IMR-90 (cell line): ENCODE data around the gene B3GAT1. TPM values are rescaled to one million over a fixed set of nuclear protein-coding genes. Genes with fewer than 3 reads are reported as not detected.

Source experiments
- ATAC-seq: fragments of 200-7000 bp; cut with Tn5 transposase; 2 replicates; pipeline ENCODE4 v1.9.1; 2020; ENCODE audit warnings: low read depth, mild to moderate bottlenecking, moderate library complexity
- BruUV-seq: library from RNA; stranded (reverse); fragments of 400-500 nt; replicated peaks from 2 replicates; lab custom pipeline; 2021; lab: Mats Ljungman, UMichigan
- CTCF ChIA-PET: fragments of 300-600 bp; formaldehyde crosslinking; extraction: SDS; loops from one replicate; lab custom pipeline; 2021; ENCODE audit warnings: antibody characterized with exemption; lab: Yijun Ruan, JAX
- POLR2A ChIA-PET: fragments of 300-600 bp; sonication (Branson Sonifier 250); formaldehyde crosslinking; loops from one replicate; lab custom pipeline; 2022; ENCODE audit warnings: antibody characterized with exemption; ENCODE audit not compliant: unreplicated experiment; lab: Charles Lee
- DNase-seq: peaks from one replicate; pipeline ENCODE4 v3.0.0; 2013
- H2AFZ ChIP-seq: replicated peaks from 2 replicates; pipeline ENCODE3; 2013; ENCODE audit warnings: low read length, mild to moderate bottlenecking; ENCODE audit not compliant: poor library complexity
- H2AK5ac ChIP-seq: 2 replicates; pipeline ENCODE4 v1.6.1; 2013; ENCODE audit warnings: low read depth, low read length, inconsistent platforms
- H2AK9ac ChIP-seq: replicated peaks from 2 replicates; pipeline ENCODE3; 2013; ENCODE audit warnings: mild to moderate bottlenecking, low read depth, low read length, moderate library complexity; ENCODE audit not compliant: poor library complexity
- H2BK120ac ChIP-seq: 2 replicates; pipeline ENCODE4 v1.6.1; 2013; ENCODE audit warnings: low read depth, low read length, inconsistent platforms
- H2BK15ac ChIP-seq: 3 replicates; pipeline ENCODE4 v1.6.1; 2013; ENCODE audit warnings: low read depth, low read length, inconsistent platforms
- H2BK20ac ChIP-seq: 2 replicates; pipeline ENCODE4 v1.6.1; 2013; ENCODE audit warnings: low read depth, mild to moderate bottlenecking, inconsistent platforms, low read length, moderate library complexity
- H2BK5ac ChIP-seq: 2 replicates; pipeline ENCODE4 v1.6.1; 2013; ENCODE audit warnings: mild to moderate bottlenecking, low read depth, low read length, inconsistent platforms; ENCODE audit not compliant: poor library complexity, severe bottlenecking
- H3K14ac ChIP-seq: replicated peaks from 2 replicates; pipeline ENCODE4 v1.6.1; 2013; ENCODE audit warnings: low read depth, low read length, inconsistent platforms
- H3K18ac ChIP-seq: 2 replicates; pipeline ENCODE4 v1.6.1; 2013; ENCODE audit warnings: low read depth, low read length, control low read depth
- H3K23ac ChIP-seq: 2 replicates; pipeline ENCODE4 v1.6.1; 2013; ENCODE audit warnings: low read depth, low read length, inconsistent platforms
- H3K27ac ChIP-seq: 2 replicates; pipeline ENCODE4 v1.5.1; 2013; ENCODE audit warnings: mild to moderate bottlenecking, control low read depth, low read length; ENCODE audit not compliant: insufficient read depth
- H3K27me3 ChIP-seq: 2 replicates; pipeline ENCODE4 v1.6.1; 2013; ENCODE audit warnings: low read length; ENCODE audit not compliant: control insufficient read depth, insufficient read depth
- H3K36me3 ChIP-seq: 2 replicates; pipeline ENCODE4 v1.6.1; 2013; ENCODE audit warnings: low read length, mixed read lengths; ENCODE audit not compliant: control insufficient read depth, insufficient read depth
- H3K4ac ChIP-seq: 2 replicates; pipeline ENCODE4 v1.6.1; 2013; ENCODE audit warnings: low read depth, low read length, inconsistent platforms
- H3K4me1 ChIP-seq: 2 replicates; pipeline ENCODE4 v1.6.1; 2013; ENCODE audit warnings: low read length, mixed read lengths; ENCODE audit not compliant: control insufficient read depth, insufficient read depth
- H3K4me2 ChIP-seq: 2 replicates; pipeline ENCODE4 v1.6.1; 2013; ENCODE audit warnings: low read depth, mild to moderate bottlenecking, control low read depth, low read length, moderate library complexity
- H3K4me3 ChIP-seq: 2 replicates; pipeline ENCODE4 v1.5.1; 2013; ENCODE audit warnings: low read depth, mild to moderate bottlenecking, control low read depth, low read length, moderate library complexity; ENCODE audit not compliant: insufficient read depth
- H3K56ac ChIP-seq: 2 replicates; pipeline ENCODE4 v1.6.1; 2013; ENCODE audit warnings: low read length, inconsistent platforms; ENCODE audit not compliant: insufficient read depth; ENCODE audit errors: extremely low read depth
- H3K79me1 ChIP-seq, 2 experiments: 2 replicates each; pipeline ENCODE4 v1.6.1; 2013; ENCODE audit warnings: low read length in 2 of 2, inconsistent platforms in 1 of 2, low read depth in 1 of 2
- H3K9ac ChIP-seq: 2 replicates; pipeline ENCODE4 v1.6.1; 2013; ENCODE audit warnings: low read depth, low read length, control low read depth
- H3K9me1 ChIP-seq: 2 replicates; pipeline ENCODE4 v1.6.1; 2013; ENCODE audit warnings: low read length, inconsistent platforms; ENCODE audit not compliant: insufficient read depth
- H3K9me3 ChIP-seq: 2 replicates; pipeline ENCODE4 v1.6.1; 2013; ENCODE audit warnings: low read length; ENCODE audit not compliant: control insufficient read depth, insufficient read depth
- H4K20me1 ChIP-seq: 2 replicates; pipeline ENCODE4 v1.6.1; 2013; ENCODE audit warnings: low read length, inconsistent platforms; ENCODE audit not compliant: insufficient read depth
- H4K5ac ChIP-seq: 2 replicates; pipeline ENCODE4 v1.6.1; 2013; ENCODE audit warnings: mild to moderate bottlenecking, low read depth, low read length, control low read depth
- H4K8ac ChIP-seq, 2 experiments: 2 replicates each; pipeline ENCODE4 v1.6.1; 2013; ENCODE audit warnings: low read depth in 2 of 2, low read length in 2 of 2, control low read depth in 1 of 2, inconsistent platforms in 1 of 2
- H4K91ac ChIP-seq: 2 replicates; pipeline ENCODE4 v1.6.1; 2013; ENCODE audit warnings: low read depth, low read length, inconsistent platforms; ENCODE audit not compliant: insufficient read depth
- CHD1 ChIP-seq: IDR thresholded peaks from 2 replicates; pipeline ENCODE4 v1.6.1; 2012; ENCODE audit warnings: low read depth, low read length, improper control_type of control experiment
- MAFK ChIP-seq: IDR thresholded peaks from 2 replicates; pipeline ENCODE4 v1.6.1; 2012; ENCODE audit warnings: low read depth, low read length, improper control_type of control experiment
- MXI1 ChIP-seq: IDR thresholded peaks from 2 replicates; pipeline ENCODE4 v1.6.1; 2012; ENCODE audit warnings: low read depth, mild to moderate bottlenecking, low read length, moderate library complexity, borderline replicate concordance
- NFE2L2 ChIP-seq: fragments of 150-350 bp; IDR thresholded peaks from 2 replicates; pipeline ENCODE4 v1.6.1; 2016; ENCODE audit warnings: low read depth, mild to moderate bottlenecking, low read length
- POLR2A ChIP-seq: IDR thresholded peaks from 2 replicates; pipeline ENCODE4 v1.6.1; 2012; ENCODE audit warnings: mild to moderate bottlenecking, low read depth, low read length
- RAD21 ChIP-seq: IDR thresholded peaks from 2 replicates; pipeline ENCODE4 v1.6.1; 2012; ENCODE audit warnings: low read length, improper control_type of control experiment
- SMC3 ChIP-seq: fragments of 150-350 bp; IDR thresholded peaks from 2 replicates; pipeline ENCODE4 v1.6.1; 2016; ENCODE audit warnings: low read depth, mild to moderate bottlenecking, antibody characterized with exemption, low read length, moderate library complexity
- WGBS, 2 experiments: methylation state at CpG; one replicate each; pipeline versions ENCODE4 v1.1.5 to v1.1.7; 2013; ENCODE audit warnings: missing lambda C conversion rate in 2 of 2; ENCODE audit not compliant: insufficient read length in 1 of 2; ENCODE audit errors: extremely low coverage in 2 of 2; 5-methylcytosine and 5-hydroxymethylcytosine counted together
- dilution Hi-C: fragments of 300-500 bp; cut with HindIII; formaldehyde crosslinking; loops from one replicate; pipeline ENCODE4 v1.14.3; 2018; ENCODE audit warnings: low sequenced_read_pairs; ENCODE audit not compliant: unreplicated experiment
- in situ Hi-C: fragments of 300-500 bp; cut with MboI; formaldehyde crosslinking; loops from 3 replicates; pipeline ENCODE4 v1.14.3; 2019; ENCODE audit warnings: low sequenced_read_pairs, inconsistent platforms, mixed read lengths
- intact Hi-C: fragments of 100-400 bp; cut with micrococcal nuclease; formaldehyde crosslinking; loops from 2 replicates; pipeline ENCODE4 v1.10.0; 2022
- polyA plus RNA-seq, 3 experiments: library from polyadenylated mRNA; depleted of rRNA; stranded (reverse); fragments of >200 nt; gene quantifications; 2 replicates each; pipeline ENCODE4 v1.2.3, GENCODE V29; 2012; ENCODE audit warnings: low replicate concordance in 1 of 3
- total RNA-seq: library from RNA; depleted of rRNA; stranded (reverse); fragments of >200 nt; gene quantifications from 2 replicates; pipeline ENCODE4 v1.2.3, GENCODE V29; 2012
- TF ChIP-seq, protein P1 (sequence below): conservative IDR thresholded peaks from 2 replicates; pipeline ENCODE4 v1.5.1; 2012; ENCODE audit warnings: mild to moderate bottlenecking, low read depth, low read length, improper control_type of control experiment
- TF ChIP-seq, protein P2 (sequence below): fragments of 150-350 bp; IDR thresholded peaks from 2 replicates; pipeline ENCODE4 v1.6.1; 2017; ENCODE audit warnings: mild to moderate bottlenecking, antibody characterized with exemption, low read length, low read depth
- TF ChIP-seq, protein P3 (sequence below): fragments of 150-350 bp; IDR thresholded peaks from 2 replicates; pipeline ENCODE4 v1.6.1; 2016; ENCODE audit warnings: low read depth, mild to moderate bottlenecking, low read length, moderate library complexity, borderline replicate concordance

Gene B3GAT1
- total and polyA plus RNA-seq, 2 of the 4 experiments (the other 2 are of a cell fraction), result not detected

DNA sequence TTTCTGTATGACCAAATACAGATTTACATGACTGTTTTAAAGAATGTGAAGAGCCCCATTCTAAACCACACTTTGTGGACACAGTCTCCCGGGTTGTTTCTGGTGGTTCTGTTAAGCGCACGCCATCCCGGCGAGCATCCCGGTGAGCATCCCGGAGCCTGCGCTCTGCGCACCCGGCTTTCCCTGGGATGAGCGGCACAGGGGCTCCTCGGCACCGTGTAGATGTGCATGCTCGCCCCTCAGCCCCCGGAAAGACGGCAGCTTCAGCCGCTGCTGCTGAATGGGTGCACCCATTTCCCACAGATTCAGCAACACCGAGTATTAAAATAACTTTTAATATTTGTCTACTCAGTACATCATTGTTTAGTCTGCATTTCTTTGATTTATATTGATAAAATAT is 44.3 kb downstream of the B3GAT1 start:
- dilution Hi-C loops (no loop called here), intact Hi-C loops (no loop called here), in situ Hi-C loops (no loop called here)
- Histone ChIP-seq H3K4me1 (no peaks in the 10 kb centered on the region), H3K56ac (no peak overlapping the region), H3K4me3 (no peak overlapping the region), H2BK120ac (no peak overlapping the region), H3K36me3 (no peaks in the 10 kb centered on the region), H2BK5ac (no peak overlapping the region), H3K27me3 (no peaks in the 10 kb centered on the region), H3K14ac (no peak overlapping the region), H3K4me2 (no peak overlapping the region), H4K20me1 (no peaks in the 10 kb centered on the region; the same call in 1 of the 2 replicates), H4K8ac (no peak overlapping the region), H3K9ac (no peak overlapping the region), H3K79me1 (no peaks in the 10 kb centered on the region), H3K9me1 (no peaks in the 10 kb centered on the region), H3K9me3 (peaks cover 36% of the 10 kb centered on the region), H3K4ac (no peak overlapping the region), H2BK20ac (no peak overlapping the region), H2AK5ac (no peak overlapping the region), H3K27ac (no peak overlapping the region), H2BK15ac (no peak overlapping the region), H4K5ac (no peak overlapping the region), H2AFZ (no peak overlapping the region), H2AK9ac (no peak overlapping the region), H3K18ac (no peak overlapping the region), H4K91ac (no peak overlapping the region), H3K23ac (no peak overlapping the region)
- no peak for TF ChIP-seq NFE2L2
- no peak for TF ChIP-seq MAFK
- TF ChIP-seq, protein P1, sequence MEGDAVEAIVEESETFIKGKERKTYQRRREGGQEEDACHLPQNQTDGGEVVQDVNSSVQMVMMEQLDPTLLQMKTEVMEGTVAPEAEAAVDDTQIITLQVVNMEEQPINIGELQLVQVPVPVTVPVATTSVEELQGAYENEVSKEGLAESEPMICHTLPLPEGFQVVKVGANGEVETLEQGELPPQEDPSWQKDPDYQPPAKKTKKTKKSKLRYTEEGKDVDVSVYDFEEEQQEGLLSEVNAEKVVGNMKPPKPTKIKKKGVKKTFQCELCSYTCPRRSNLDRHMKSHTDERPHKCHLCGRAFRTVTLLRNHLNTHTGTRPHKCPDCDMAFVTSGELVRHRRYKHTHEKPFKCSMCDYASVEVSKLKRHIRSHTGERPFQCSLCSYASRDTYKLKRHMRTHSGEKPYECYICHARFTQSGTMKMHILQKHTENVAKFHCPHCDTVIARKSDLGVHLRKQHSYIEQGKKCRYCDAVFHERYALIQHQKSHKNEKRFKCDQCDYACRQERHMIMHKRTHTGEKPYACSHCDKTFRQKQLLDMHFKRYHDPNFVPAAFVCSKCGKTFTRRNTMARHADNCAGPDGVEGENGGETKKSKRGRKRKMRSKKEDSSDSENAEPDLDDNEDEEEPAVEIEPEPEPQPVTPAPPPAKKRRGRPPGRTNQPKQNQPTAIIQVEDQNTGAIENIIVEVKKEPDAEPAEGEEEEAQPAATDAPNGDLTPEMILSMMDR, result no peak
- TF ChIP-seq, protein P2, sequence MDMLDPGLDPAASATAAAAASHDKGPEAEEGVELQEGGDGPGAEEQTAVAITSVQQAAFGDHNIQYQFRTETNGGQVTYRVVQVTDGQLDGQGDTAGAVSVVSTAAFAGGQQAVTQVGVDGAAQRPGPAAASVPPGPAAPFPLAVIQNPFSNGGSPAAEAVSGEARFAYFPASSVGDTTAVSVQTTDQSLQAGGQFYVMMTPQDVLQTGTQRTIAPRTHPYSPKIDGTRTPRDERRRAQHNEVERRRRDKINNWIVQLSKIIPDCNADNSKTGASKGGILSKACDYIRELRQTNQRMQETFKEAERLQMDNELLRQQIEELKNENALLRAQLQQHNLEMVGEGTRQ, result no peak
- TF ChIP-seq, protein P3, sequence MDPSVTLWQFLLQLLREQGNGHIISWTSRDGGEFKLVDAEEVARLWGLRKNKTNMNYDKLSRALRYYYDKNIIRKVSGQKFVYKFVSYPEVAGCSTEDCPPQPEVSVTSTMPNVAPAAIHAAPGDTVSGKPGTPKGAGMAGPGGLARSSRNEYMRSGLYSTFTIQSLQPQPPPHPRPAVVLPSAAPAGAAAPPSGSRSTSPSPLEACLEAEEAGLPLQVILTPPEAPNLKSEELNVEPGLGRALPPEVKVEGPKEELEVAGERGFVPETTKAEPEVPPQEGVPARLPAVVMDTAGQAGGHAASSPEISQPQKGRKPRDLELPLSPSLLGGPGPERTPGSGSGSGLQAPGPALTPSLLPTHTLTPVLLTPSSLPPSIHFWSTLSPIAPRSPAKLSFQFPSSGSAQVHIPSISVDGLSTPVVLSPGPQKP, result no peak
- TF ChIP-seq POLR2A, result no peak
- TF ChIP-seq CHD1, result no peak
- no peak for TF ChIP-seq RAD21
- TF ChIP-seq SMC3, result no peak
- TF ChIP-seq MXI1, result no peak
- DNase-seq, result no peak
- no peak for ATAC-seq
- ChIA-PET CTCF (no interaction called here), POLR2A (no interaction called here)
- BruUV-seq, result no TSS peak
- 77% methylated on average over 15 of the region's 18 CpGs; no CpG with 5 or more reads in 1 of the 2 experiments for WGBS, 2 experiments
